Measurements from ENCODE around the gene ZBTB7C. TPM values are rescaled to one million over a fixed set of nuclear protein-coding genes. Genes with fewer than 3 reads are reported as not detected.

The ZBTB7C gene
- total and polyA plus RNA-seq, 2 of the 4 experiments (the other 2 are of a cell fraction) = not detected

- in situ Hi-C loops (cut with MboI; ENCODE audit: low sequenced_read_pairs) = no loop called here
- Histone ChIP-seq H3K27me3 (ENCODE audit: control insufficient read depth, insufficient read depth, low read length) (peaks cover 11% of the 10 kb centered on the region), H2AK5ac (ENCODE audit: low read depth, low read length) (no peak overlapping the region), H3K4me3 (ENCODE audit: insufficient read depth, low read depth, low read length) (no peak overlapping the region), H3K4me2 (ENCODE audit: low read depth, low read length) (no peak overlapping the region), H4K8ac (ENCODE audit: low read depth in 2 of 2, low read length in 2 of 2) (no peak overlapping the region), H2BK20ac (ENCODE audit: low read depth, low read length) (no peak overlapping the region), H4K91ac (ENCODE audit: insufficient read depth, low read depth, low read length) (no peak overlapping the region), H3K14ac (replicated peaks; ENCODE audit: low read depth, low read length) (no peak overlapping the region), H3K23ac (ENCODE audit: low read depth, low read length) (no peak overlapping the region), H3K27ac (ENCODE audit: insufficient read depth, low read length) (no peak overlapping the region), H2BK120ac (ENCODE audit: low read depth, low read length) (no peak overlapping the region), H2BK5ac (ENCODE audit: low read depth, low read length, poor library complexity, severe bottlenecking) (no peak overlapping the region), H3K79me1 (ENCODE audit: low read depth in 1 of 2, low read length in 2 of 2) (no peaks in the 10 kb centered on the region), H3K9ac (ENCODE audit: low read depth, low read length) (no peak overlapping the region), H2AK9ac (replicated peaks; ENCODE audit: low read depth, low read length, poor library complexity) (no peak overlapping the region), H3K56ac (ENCODE audit: extremely low read depth, insufficient read depth, low read length) (no peak overlapping the region), H3K4me1 (ENCODE audit: control insufficient read depth, insufficient read depth, low read length) (no peaks in the 10 kb centered on the region), H2AFZ (replicated peaks; ENCODE audit: low read length, poor library complexity) (no peak overlapping the region), H3K4ac (ENCODE audit: low read depth, low read length) (no peak overlapping the region), H4K5ac (ENCODE audit: low read depth, low read length) (no peak overlapping the region), H3K36me3 (ENCODE audit: control insufficient read depth, insufficient read depth, low read length) (no peaks in the 10 kb centered on the region), H3K18ac (ENCODE audit: low read depth, low read length) (no peak overlapping the region), H2BK15ac (ENCODE audit: low read depth, low read length) (no peak overlapping the region), H4K20me1 (ENCODE audit: insufficient read depth, low read length) (no peaks in the 10 kb centered on the region), H3K9me3 (ENCODE audit: control insufficient read depth, insufficient read depth, low read length) (no peaks in the 10 kb centered on the region), H3K9me1 (ENCODE audit: insufficient read depth, low read length) (no peaks in the 10 kb centered on the region)
- intact Hi-C loops (cut with micrococcal nuclease) = loop anchor here (10.0 kb wide), 1 partner anchor 58 kb away; no protein-coding TSS in a partner anchor
- no TSS peak for BruUV-seq (replicated peaks)
- ATAC-seq (ENCODE audit: low read depth) (no peak), DNase-seq (no peak)
- dilution Hi-C loops (cut with HindIII; ENCODE audit: low sequenced_read_pairs, unreplicated experiment) = no loop called here
- ChIA-PET CTCF (no interaction called here), POLR2A (ENCODE audit: unreplicated experiment) (no interaction called here)
- TF ChIP-seq USF2 (IDR thresholded peaks at IDR 0.05; ENCODE audit: low read depth, low read length) (no peak), CHD1 (IDR thresholded peaks at IDR 0.05; ENCODE audit: low read depth, low read length) (no peak), ELK1 (IDR thresholded peaks at IDR 0.05; ENCODE audit: borderline replicate concordance, low read depth, low read length) (no peak), NFE2L2 (IDR thresholded peaks at IDR 0.05; ENCODE audit: low read depth, low read length) (no peak), BHLHE40 (IDR thresholded peaks at IDR 0.05; ENCODE audit: low read depth, low read length) (no peak), POLR2A (IDR thresholded peaks at IDR 0.05; ENCODE audit: low read depth, low read length) (no peak), MAZ (IDR thresholded peaks at IDR 0.05; ENCODE audit: borderline replicate concordance, low read depth, low read length) (no peak), MXI1 (IDR thresholded peaks at IDR 0.05; ENCODE audit: borderline replicate concordance, low read depth, low read length) (no peak), RAD21 (IDR thresholded peaks at IDR 0.05; ENCODE audit: low read length) (no peak), CTCF (conservative IDR thresholded peaks at IDR 0.05; ENCODE audit: low read depth, low read length) (no peak), CEBPB (IDR thresholded peaks at IDR 0.05; ENCODE audit: low read depth, low read length) (no peak), SMC3 (IDR thresholded peaks at IDR 0.05; ENCODE audit: low read depth, low read length) (no peak), MAFK (IDR thresholded peaks at IDR 0.05; ENCODE audit: low read depth, low read length) (no peak), FOS (IDR thresholded peaks at IDR 0.05; ENCODE audit: low read depth, low read length) (no peak), RFX5 (IDR thresholded peaks at IDR 0.05; ENCODE audit: low read depth, low read length) (no peak), RCOR1 (IDR thresholded peaks at IDR 0.05; ENCODE audit: insufficient replicate concordance, low read length) (no peak)
- WGBS, 2 experiments (ENCODE audit: extremely low coverage in 2 of 2, insufficient read length in 1 of 2) = 39% methylated on average over 2 of the region's 18 CpGs; no CpG with 5 or more reads in 1 of the 2 experiments
Measured at GRCh38 chr18:48072428-48073204, 336.6 kb downstream of the ZBTB7C start.
